NCI-H226 (cell line): Measurements from ENCODE around the gene UTF1.

Experiments used
- DNase-seq: peaks from one replicate; pipeline ENCODE4 v3.0.0-alpha.2; 2015

The UTF1 gene

DNA sequence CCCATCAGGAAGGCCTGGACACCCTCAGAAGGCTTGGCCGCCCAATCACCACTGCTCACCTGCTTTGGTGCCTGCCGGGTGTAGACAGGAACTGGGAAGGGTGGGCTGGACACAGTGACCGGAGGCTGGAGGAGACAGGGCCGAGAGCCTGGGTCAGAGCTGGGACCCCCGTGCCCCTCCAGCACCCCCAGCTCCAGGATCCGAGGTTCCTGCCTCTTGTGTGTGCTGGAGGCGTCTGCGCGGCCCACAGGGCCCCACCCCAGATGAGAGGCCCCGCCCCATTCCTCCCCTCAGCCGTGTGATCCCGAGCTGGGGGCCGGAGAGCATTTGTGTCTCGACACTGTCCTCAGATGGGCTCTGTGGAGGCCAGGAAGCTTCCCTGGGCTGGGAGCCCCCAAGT is 37.3 kb downstream of the UTF1 start:
- no peak for DNase-seq

DNA sequence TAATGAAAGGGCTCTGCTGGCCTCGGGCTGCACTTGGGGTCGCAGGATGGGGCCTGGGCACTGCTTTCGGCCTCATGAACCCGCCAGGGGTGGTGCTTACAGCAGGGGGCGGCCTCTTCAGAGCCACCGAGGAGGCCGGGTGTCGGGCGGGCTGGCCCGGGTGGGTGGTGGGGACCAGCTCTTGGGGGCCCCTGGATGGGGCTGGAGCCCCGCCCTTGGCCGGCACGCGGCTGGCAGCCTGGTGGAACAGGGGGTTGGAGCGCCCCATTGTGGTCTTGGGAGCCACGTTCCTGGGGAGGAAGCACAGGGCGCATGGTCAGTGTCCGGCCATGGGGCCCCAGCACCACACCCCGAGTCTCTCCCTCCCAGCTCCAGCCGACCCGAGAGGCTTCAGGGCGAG is 37.8 kb downstream of the UTF1 start:
- no peak for DNase-seq

DNA sequence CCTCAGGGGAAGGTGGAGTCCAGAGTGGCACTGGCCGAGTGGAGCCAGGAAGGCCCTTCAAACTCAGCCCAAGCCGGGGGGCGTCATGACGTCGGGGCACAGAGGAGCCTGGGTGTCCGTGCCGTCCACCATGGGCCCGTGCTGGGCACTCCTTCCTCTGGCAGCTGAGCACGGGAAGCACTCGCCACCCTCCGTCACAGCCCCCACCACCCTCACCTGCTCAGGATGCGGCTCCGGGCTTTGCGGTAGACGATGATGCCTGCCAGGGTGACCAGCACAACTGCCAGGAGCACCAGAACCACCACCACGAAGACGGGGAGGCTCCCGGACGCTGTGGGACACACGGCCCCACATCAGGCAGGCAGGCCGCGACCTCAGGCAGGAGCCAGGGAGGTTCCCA is 38.5 kb downstream of the UTF1 start:
- DNase-seq, result no peak

DNA sequence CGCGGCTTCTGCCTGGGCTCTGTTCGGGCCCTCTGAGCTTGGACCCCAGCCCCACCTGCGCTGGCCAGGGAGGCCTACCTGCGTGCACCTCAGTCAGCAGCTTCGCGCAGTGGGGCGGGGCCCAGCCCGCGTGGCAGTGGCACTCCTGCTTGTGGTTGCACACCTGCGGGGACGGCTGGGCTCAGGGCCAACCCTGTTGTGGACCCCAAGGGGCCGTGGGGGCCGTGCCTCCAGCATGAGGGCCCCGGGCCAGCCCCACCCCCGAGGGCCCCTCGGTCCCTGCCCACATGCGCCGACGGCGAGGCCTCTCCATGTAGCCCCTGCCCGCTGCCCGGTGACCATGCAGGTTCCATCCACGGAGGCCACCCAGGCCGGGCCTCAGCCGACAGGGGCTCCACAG is 39.4 kb downstream of the UTF1 start:
- no peak for DNase-seq

DNA sequence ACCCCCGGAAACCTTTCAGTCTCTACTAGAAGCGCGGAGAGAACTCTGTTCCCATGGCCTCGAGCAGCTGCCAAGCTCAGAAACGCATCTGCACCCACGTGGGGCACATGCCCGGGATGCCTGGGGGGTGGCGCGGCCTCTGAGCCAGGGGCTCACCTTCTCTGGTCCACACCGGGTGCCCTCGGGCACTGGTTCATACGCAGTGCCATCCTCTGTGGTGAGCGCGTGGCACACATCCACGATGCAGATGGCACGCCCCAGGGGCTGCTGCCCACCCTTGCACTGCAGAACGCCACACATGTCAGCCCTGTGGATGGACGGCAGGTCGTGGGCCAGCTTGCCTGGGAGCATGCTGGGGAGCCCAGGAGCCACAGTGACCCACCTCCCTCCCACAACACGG is 40.2 kb downstream of the UTF1 start:
- no peak for DNase-seq

DNA sequence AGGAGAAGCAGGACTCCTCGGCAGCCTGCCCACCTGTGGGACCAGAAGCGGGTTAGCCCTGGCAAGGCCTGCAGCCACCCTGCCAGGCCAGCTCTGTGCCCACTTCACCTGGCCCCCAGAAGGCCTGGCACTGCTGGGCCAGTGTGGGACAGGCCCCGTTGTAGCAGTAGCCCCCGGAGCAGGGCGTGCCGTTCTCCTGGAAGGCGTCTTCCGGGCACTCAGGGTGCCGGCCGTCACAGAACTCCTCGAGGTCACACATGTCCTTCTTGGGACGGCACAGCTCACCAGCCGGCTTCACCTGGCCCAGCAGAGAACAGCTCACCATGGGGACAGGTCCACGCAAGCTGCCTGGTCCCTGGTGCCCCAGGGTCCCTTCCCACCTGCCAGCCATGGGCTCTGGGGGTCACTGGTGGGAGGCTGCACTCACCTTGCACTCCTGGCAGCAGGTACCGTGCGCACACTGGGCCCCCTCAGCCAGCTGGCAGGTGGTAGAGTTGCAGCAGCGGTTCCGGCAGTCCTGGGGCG is 40.8 kb downstream of the UTF1 start:
- no peak for DNase-seq

DNA sequence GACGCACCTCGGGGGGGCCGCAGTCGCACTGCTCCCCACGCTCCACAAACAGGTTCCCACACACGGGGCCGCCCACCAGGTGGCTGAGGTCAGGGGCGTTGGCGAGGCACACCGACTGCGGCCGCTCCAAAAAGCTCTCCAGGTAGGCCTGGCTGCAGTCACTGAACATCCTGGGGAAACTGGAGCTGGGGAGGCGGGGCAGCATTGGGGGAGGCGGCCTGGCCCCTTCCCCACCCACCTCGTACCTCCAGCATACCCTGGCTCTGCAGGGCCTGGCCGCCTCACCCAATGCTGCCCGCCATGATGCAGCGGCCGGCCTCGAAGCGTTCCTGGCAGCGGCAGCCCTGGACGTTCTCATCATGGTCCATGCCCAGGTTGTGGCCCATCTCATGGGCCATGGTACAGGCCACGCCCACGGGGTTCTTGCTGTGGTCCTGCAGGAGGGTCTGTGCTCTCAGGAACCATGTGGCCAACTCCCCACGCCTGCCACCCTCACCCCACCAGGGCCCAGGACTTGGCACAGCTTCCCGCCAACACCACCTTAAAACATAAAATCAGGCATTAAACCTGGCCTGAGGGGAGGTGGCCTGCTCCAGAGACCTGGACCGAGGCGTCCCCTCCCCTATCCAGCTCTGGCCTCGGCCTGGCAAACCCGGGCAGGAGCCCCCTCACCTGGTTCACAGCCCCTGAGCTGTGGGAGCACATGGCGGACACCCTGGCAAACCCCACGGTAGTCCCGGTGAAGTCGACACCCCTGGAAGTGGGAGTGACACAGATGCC is 41.7 kb downstream of the UTF1 start:
- DNase-seq, result no peak

DNA sequence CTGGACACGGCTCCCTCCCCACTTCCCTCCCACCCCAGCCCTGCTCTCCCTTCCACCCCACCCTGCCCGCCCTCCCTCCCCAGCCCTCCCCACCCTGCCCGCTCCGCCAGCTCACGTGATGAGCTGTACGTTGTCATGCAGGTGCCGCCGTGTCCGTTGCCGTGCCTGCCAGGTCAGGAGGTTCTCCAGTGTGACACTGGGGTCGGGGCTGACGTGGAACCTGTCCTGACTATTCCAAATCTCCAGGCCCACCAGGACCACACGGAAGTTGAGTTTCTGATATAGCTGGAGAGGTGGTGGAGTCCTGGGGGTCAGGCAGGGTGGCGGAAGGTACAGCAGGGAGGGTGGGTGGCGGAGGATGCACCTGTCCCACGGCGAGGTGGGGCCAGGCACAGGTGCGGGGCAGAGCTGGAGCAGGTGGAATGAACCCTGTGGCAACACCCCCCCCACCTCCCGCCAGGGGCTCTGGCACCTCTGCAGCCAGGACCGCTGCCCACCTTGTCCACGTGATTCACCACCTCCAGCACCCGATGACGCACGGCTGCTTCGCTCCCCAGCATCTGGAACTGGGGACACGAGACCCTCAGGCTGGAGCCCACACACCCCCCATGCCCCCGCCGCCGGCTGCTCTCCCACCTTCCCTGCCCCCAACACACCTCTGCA is 42.4 kb downstream of the UTF1 start:
- DNase-seq, result no peak

DNA sequence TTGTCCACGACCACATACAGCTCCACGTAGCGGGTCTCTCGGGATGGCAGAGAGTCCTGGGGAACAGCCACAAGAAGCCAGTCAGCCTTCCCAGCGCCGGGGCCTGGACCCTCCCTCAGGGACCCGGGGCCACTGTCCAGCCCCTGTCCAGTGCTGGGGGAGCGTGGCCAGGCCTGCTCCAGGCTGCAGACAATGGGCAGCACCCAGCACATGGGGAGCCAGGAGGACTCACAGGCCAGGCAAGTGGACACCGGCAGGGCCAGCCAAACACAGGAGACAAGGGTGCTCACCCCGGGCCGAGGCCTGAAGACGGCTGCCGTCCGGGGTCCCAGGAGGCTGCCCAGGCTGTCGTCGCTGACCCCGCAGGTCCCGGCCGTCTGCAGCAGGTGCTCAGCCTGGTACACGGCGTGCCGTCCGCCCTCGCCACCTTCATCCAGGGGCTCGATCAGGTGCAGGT is 43.0 kb downstream of the UTF1 start:
- no peak for DNase-seq

DNA sequence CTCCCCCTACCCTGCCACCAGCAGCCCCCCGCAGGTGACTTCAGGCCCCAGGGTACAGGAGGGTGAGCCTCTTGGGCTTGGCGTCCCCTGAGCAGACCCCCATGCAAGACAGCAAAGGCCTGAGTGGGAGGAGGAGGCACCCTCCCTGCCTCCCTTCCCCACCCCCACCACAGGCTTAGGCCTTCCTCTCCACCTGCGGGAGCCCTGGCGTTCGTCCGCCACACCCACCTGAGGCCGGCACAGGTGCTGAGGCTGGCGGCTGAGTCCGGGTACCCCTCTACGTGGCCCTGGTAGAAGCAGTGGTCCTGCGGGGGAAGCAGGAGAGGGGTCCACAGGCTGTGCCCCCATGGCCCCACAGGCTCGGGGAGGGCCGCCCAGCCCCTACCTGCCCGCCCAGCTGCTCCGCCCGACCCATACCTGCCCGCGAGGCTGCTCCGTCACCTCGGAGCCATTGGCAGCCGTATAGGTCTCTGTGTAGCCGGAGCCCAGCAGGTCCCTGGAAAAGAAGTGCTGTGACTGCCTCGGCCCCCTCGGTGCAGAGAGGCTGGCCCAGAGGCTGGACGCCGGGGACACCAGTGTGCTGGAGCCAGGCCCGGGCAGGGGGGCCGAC is 43.6 kb downstream of the UTF1 start:
- no peak for DNase-seq

DNA sequence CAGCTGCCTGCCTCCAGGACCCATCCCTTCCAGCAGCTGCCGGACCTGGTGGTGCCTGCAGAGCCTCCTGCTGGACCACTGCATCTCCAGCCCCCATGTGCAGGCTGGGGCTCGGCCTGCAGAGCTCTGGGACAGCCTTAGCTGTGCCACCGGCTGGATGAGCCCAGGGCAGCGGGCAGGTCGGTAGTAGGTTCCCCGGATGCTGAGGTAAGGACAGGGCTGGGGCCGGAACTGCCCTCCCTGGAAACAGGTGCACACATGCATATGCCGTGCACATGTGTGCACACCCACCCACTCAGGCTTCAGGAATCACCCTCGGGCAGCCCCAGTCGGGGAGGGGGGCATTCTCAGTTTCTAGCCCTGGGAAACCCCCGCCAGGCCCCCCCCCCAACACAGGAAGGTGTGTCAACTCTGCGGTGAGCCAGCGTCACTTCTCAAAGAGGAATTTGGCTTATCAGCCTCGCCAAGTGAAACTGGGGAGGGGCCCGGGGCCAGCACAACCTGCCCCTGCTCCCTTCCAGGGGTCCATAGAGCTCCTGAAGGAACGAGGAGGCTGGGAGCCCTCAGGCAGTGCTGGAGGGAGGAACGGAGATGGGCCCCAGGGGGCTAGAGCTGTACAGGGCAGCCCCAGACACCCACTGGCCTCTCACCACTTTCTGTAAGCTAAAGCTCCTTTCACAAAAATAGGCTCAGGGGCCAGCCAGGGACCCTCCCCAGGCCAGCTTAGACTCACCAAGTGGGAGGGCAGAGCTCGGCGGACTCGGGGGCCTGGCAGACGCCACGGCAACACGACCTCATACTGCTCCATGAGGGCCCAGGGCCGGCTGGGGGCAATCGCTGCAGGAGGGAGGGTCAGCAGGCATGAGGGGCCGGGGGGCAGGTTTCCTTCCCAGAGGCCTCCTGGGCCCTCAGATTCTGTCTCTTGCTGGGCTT is 45.0 kb downstream of the UTF1 start:
- DNase-seq, result peak; percentile 30

DNA sequence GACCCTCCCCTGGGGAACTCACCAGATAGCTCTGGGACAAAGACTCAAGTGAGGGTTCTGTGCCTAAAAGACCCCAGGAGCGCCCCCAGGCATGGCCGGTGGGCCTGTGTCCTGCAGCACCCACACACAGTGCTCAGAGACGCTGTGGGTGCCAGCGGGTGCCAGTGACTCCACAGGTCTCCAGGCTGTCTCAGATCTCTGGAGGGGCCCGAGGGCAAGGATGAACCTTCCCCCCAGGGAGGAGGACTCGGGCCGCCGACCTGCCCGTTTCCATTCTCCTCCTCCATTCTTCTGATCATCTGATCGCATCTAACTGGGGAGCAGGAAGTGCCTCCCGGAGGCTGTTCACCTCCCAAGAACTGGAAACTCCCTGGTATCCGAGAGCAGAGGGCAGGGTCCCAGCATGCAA is 45.7 kb downstream of the UTF1 start:
- no peak for DNase-seq

DNA sequence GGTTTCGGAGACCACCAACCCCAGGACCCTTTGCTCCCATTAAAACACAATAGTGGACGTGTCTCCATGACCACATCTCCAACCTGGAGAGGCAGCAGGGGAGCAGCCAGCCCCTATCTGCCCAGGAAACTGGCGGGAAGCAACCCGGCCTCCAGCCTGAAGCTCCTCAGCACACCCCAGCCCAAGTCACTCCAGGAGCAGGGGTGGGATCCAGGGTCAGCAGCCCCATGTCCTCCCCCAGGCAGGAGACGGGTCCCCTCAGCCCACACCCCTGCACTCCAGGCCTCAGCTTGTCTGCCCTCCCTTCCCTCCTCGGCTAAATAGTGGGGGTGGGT is 46.0 kb downstream of the UTF1 start:
- DNase-seq, result no peak

DNA sequence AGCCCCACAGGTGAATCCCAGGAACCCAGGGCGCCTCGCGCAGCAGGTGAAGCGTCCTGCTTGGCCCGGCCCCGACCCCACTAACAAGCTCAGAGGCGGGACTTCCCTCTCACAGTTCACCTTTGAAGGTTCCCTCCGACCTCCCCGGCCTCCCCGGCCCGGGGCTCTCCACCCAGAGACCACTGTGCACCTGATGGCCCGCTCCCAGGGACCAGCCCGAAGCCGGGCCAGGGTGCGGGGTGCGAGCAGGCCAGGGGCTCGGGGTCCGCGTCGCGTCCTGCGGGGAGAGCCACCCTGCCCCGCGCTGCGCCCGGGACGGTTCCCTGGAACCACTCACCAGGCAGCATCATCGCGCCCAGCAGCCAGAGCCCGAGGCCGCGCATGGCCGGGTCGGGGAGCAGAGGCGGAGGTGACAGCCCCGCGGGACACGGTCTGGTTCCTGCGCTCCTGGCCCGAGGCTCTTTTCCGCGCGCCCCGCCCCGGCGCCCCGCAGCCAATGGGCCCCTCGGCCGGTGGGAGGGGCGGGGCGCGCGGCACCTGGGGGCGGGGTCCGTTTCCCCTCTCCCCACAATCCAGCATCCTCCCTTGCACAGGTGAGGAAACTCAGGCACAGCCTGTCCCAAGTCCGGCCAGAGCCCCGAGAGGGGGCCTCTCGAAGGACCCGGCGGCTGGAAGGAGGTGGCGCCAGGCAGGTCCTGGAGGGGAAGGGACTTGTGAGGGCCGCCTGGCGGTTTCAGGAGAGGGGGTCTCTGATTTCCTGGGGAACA is 46.6 kb downstream of the UTF1 start, which contains the start of gene ADAM8:
Gene ADAM8 (minus strand): TSS at position 434 of the 767 bp plus-strand sequence. CDS start 51 bp downstream, at position 383.
- DNase-seq, result no peak

DNA sequence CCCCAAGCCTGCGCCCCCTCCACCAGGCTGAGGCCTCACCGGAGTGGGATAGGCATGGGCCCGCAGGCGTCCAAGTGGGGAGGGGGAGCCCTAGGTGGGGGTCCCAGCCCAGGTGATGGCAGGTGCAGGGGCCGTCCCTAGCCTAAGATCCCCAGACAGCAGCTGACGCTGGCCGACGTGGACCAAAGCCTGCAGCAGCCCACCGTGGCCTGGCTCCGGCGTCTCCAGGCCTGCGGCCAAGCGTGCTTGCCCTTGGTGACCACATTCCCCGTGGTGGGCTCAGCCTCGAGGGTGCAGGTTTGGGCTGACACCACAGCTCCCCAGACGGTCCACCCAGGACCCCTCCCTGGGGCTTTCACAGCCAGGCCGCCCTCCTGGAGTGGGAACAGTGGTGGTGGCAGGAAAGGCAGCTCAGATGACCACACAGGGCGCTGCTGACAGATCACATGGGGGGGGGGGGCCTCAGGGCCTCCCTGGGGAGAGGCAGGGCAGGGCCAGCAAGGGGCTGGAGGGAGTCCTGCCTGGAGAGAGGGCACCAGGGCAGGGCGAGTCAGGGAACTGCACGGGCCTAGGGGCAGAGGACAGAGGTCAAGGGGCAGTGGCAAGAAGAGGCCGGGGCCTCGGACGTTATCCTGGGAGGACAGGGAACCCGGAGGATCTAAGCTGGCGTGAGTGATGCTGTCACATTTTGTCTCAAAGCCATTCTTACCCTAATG is 47.4 kb downstream of the UTF1 start:
- DNase-seq, result no peak

DNA sequence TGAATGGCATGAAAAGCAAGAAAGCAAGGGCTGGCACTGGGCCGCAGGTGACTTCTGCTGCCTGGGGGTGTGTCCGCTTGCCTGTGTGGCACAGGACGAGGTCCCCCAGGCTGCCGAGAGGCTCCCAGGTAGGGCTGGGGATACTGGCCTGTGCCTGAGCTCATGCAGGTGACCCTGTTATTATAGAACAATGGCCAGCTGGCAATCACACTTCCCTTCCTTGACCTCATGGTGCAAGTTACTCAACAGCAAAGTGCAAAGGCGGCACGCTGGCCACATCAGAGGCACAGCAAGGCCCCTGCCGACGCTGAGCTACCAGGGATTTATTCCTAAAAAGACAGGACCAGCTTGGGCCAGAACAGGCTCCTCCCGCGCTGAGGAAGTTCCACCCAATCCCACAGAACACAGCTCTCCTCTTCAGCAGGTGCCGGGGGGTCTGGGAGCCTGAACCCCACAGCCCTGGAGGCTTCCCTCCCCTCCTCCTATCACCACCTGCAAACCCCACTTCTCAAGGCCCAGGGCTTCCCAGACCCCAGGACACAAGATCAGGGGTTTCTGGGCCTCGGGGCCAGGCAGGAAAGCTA is 48.1 kb downstream of the UTF1 start:
- DNase-seq, result no peak

DNA sequence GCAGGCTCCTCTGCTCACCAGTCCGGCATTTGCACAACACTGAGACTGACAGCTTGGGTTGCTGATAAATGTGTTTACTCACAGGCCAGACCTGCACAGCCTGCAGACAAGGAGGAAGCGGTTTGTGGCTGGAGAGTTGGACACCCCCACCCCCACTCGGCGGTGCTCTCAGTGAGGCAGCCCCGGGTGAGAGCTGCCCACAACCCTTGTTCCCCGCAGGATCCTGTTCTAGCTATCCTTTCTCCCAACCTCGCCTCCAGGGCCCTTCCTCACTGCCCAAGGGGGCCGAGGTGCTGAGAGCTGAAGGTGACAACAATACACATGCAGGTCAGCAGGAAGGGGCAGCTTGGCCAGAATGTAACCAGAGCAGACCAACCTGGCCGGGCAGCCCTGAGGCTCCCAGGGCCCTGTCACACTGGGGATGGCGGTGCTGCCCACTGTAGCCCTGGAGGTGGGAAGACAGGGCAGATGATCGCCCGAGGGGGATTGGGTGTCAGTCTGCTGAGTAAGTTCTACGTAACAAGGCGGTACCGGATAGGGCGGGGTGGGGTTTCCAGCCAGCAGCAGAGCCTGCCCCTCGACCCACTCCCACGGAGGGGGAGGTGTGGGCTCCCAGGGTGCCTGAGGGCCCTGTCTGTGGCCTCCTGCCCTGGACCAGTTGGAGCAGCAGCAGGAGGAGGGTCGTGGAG is 48.7 kb downstream of the UTF1 start:
- peak; percentile 83 for DNase-seq

DNA sequence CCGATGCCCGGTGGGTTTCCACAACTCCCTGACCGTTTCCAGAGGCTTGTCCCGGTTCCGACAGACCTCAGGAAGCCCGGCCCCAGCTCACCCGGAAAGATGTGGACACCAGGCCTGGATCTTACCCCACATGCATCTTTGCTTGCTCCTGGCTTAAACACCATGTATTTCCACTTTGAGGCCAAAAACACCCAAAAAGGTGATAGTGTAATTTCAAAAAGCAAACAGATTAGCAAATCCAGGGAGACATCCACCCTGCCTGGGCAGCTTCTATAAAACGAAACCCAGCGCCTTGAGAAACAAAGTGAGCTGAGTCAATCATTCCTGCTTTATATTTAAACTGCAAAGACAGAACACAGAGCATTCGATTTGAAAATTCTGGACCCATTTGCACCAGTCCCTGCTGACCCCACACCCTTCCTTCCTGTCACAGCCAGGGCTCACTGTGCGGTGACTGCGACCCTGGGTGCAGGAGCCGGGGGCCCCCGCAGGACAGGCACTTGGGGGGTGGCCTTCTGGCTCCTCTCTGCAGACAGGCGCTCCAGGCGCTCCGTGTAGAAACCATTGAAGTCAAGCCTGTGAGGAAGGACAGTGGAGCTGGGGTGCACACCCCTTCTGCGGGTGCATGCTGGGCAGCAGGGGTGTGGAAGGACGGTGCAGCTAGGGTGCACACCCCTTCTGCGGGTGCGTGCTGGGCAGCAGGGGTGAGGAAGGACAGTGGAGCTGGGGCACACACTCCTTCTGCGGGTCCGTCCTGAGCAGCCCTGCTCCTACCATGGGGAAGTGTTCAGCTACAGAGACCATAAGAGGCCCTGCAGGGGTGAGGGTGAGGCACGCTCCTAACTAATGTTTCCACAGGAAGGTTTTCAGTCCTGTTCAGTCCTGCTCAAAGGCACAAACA is 49.6 kb downstream of the UTF1 start:
- no peak for DNase-seq

DNA sequence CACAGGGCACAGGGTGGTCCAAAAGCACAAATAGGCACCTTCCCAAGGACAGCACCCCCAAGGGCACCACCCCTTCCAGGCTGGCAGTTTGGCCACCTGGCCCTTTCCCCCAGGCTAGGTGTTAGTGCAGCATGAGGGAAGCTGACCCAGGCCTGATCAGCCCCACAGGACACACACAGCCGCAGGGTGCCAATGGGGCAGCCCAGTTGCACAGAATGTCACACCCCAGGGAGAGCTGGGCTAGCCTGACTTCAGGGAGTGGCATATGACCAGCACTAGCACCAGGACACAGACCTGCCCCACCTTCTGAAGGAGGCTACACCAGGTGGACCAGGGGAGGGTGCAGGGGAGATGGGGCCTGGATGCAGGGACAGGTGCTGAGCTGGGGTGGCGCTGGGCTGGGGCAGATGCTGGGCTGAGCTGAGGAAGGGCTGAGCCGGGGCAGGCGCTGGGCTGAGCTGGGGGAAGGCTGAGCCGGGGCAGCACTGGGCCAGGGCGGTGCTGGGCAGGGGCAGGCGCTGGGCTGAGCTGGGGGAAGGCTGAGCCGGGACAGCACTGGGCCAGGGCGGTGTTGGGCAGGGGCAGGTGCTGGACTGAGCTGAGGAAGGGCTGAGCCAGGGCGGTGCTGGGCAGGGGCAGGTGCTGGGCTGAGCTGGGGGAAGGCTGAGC is 50.5 kb downstream of the UTF1 start:
- DNase-seq, result no peak
